Stimulated activated CD4-positive, alpha-beta T cell treated with anti-CD3 and anti-CD28 coated beads, TNF-alpha, amount 100 ng/mL, for 24 hours (primary cell): ENCODE results near the gene MS4A5.

Source experiments
- DNase-seq, 3 experiments: peaks; one replicate each; pipeline ENCODE4 v3.0.0-alpha.2; 2020; ENCODE audit warnings: low read depth in 3 of 3

MS4A5 gene

DNA sequence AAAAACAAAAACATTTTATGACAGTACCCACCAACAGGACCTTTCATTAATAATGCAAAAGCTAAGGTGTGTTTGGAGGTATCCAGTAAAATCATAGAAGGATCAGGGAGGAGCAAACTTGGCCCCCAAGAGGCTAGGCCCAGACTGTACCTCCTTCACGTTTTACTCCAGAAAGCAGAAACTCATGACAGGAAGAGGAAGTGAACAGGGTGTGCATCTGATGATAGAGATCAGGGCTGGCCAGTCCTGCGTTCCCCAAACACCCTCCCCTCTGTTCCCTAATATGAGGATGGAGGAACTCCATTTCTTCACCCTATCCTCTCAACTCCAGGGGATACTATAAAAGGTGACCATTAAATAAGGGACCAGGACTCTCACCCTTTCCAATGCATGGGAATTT lies 53.0 kb downstream of the MS4A5 start:
- no peak for DNase-seq

GRCh38 chr11:60485987-60486386 lies 56.6 kb downstream of the MS4A5 start:
- DNase-seq, result peak in 1 of 3 experiments; percentile 3

- no peak for DNase-seq
Observed at GRCh38 chr11:60492488-60493009, 63.2 kb downstream of the MS4A5 start, which contains the start of gene MS4A12. Gene MS4A12 (plus strand): TSS chr11:60492778. CDS start chr11:60497319, 4,541 bp downstream.

GRCh38 chr11:60493454-60493853 lies 64.1 kb downstream of the MS4A5 start:
- DNase-seq, result no peak
